Activated T-cell treated with anti-CD3 and anti-CD28 coated beads for 1 hour (primary cell): ENCODE results near the gene GATAD1.
"Not testable (repeated sequence)": the region's sequence is repeated elsewhere in the genome, so short reads cannot be mapped to it uniquely, and the experiment has no call there.

ENCODE experiments used
- DNase-seq: peaks from one replicate; pipeline ENCODE4 v3.0.0-alpha.2; 2020; ENCODE audit warnings: low read depth

GATAD1 gene

GRCh38 chr7:92436612-92437445 lies 10.5 kb upstream of the GATAD1 start:
- no peak for DNase-seq

DNA sequence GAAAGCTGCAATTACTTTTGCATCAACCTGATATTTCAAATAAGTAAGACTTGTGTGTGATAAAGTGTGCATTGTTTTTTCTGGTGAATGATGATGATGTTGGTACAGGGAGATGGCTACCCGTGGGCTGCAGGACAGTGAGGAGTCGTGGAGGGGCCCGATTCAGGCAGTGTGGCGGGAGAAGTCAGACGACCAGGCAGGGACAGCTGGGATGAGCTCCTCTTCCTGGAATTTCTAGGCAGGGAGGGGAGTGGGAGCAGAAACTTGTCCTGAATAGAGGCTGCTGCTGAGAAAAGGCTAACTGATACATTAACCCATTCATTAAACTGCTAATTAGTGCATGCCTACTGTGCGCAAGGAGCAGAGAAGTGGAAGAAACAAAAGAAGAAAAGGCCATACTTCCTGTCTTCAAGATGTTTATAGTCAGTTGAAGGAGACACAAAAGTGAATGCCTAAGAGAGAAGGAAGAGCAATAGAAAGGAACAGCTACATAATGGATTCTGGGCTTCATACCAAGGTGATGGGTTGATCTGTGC lies 9.3 kb upstream of the GATAD1 start:
- no peak for DNase-seq

DNA sequence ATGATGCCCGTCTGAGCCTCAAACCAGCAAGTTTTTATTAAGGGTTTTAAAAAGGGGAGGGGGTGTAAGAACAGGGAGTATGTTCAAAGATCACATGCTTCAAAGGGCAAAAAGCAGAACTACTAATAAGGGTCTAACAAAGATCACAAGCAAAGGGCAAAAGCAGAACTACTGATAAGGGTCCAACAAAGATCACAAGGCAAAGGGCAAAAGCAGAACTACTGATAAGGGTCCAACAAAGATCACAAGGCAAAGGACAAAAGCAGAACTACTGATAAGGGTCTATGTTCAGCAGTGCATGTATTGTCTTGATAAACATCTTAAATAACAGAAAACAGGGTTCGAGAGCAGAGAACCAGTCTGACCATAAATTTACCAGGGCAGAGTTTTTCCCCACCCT lies 4.6 kb upstream of the GATAD1 start:
- not testable (repeated sequence) for DNase-seq

DNA sequence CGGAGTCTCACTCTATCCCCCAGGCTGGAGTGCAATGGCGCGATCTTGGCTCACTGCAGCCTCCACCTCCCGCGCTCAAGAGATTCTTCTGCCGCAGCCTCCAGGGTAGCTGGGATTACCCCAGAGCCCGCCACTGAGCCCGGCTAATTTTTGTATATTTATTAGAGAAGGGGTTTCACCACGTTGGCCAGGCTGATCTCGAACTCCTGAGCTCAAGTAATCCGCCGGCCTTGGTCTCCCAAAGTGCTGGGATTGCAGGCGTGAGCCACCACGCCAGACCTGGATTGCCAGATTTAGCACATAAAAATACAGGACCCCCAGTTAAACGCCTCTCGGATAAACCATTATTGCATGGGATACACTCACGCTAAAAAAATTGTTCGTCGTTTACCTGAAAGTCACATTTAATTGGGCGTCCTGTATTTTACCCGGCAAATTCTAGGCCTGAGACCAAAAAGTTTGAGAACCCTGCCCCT lies 375 bp upstream of the GATAD1 start:
- no peak for DNase-seq

DNA sequence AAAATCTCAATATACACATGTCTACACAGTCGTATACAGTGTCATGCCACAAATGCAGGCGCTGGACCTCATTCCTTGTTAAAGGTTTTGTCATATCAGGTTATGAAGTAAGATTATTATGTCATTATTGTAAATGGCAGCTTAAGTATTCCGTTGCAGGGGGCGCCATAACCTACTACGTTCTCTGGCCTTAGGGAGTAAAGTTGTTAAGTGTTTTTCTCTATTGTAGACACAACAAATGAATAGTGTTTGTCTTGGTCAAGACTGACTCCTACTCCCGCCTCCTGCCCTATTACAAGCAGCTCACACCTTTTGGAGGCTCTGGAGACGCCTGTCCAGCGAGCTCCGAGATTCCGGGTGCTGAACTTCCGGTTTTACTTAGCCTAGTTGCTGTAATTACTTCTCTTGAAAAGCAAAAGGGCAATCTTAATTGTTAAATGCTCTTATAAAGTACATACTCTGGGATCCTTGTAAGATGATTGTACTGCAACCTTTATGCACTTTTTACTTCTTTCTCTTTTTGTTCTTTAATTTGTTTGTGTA lies 994 bp downstream of the GATAD1 start:
- peak; percentile 50 for DNase-seq

- no peak for DNase-seq
Measured at GRCh38 chr7:92451645-92452044, 4.4 kb downstream of the GATAD1 start.

- no peak for DNase-seq
Measured at GRCh38 chr7:92456236-92456635, 9.0 kb downstream of the GATAD1 start.

DNA sequence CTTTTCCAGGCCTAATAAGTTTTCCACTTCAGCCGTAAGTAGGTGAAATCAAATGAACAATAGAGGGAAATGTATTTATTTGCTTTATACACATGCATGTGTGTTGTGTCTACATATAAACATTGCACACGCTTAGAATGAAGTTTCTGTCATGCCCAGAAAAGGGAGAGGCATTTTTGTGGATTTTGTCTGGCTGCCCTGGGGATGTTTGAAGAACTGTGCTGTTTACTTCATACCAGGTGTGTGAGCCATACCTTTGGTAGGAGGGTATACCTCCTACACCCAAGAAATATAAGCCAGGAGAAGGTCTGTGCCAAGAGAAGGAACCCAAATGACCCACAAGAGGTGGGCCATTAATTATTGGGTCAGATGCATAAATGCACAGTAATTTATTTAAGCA lies 12.8 kb downstream of the GATAD1 start:
- DNase-seq, result no peak

DNA sequence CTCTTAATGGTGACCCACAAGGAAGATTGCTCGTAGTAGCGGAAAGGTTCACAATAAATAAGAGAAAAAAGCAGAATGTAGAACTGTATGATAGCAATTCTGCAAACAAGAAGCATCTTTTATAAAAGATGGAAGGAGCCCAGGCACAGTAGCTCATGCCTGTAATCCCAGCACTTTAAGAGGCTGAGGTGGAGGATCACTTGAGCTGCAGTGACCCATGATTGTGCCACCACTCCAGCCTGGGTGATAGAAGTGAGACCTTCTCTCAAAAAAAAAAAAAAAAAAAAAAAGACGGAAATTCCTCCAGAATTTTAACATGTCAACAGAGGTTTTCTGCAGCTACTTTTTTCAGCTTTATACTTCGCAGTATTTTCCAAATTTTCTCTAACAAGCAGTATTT lies 13.2 kb downstream of the GATAD1 start:
- no peak for DNase-seq

DNA sequence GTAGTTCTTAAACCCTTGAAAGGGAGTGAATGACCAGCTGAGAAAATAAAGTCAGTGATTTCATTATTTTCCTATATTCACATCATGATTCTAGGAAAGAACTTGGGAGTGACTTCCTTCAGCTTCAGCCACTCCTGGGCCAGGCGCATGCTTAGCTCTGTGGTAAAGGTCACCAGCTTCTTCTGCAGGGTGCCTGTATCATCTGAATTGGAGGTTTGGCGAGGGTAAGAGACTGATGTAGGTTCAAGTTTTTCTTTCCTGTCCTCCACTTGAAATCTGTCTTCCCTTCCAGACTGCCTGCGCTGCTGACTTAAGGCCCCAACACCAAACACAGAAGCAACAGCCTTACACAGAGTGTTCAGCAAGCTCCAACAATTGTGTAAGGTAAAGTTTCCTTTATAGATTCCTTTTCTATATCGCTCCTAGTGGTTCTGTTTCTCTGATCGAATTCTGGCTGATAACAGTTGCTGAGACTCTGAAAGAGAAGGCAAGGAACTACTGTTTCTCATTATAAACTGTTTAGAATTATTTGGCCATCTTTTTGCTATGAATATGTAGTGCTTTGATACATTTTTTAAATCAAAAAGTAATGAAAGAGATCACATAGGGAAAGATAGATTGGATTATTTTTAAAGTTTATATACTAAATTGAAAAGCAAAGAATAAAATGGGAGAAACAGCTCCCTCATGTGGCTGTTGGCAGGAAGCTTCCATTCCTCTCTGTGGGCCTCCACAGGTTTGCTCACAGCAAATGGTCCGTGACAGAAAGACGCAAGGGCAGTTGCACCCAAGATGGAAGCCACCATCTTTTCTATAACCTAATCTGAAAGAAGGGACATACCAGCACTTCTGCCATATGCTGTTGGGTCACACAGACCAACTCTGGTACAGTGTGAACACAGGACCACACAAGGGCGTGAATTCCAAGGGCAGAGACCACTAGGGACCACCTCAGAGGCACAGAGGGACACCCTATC lies 14.0 kb downstream of the GATAD1 start:
- DNase-seq, result peak; percentile 2

DNA sequence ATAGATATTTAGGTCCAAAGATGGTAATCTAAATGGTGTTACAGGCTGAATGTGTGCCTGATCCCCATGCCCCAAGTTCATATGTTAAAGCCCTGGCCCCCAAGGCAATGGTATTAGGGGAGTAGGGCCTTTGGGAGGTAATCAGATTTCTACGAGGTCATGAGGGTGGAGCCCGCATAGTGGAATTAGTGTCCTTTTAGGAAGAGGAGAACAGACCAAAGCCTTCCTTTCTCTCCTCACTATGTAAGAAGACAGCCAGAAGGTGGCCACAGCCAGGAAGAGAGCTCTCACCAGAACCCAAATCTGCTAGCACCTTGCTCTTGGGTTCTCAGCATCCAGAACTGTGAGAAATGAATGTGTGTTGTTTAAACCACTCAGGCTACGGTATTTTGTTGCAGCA lies 15.3 kb downstream of the GATAD1 start:
- no peak for DNase-seq

DNA sequence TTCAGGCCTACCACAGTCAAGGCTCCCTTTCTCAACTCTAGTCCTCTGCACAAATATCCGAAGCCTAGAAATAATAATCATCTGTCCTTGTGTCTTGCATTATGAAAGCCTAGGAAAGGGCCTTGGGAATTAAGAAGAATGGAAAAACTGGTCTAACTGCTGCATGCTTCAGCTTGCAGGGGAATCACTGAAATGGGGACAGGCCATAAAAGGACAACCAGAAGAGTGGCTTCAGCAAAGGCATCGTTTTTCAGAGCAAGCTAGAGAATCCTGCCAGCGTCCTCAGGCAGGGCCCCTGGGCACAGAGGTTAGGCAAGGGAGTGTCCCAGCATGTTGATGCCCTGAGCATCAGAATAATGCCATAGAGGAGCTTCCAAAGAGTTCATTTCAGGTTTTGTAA lies 17.2 kb downstream of the GATAD1 start:
- no peak for DNase-seq

GRCh38 chr7:92466682-92467081 lies 19.4 kb downstream of the GATAD1 start:
- no peak for DNase-seq

GRCh38 chr7:92468589-92468988 lies 21.3 kb downstream of the GATAD1 start:
- DNase-seq, result not testable (repeated sequence)

- not testable (repeated sequence) for DNase-seq
Measured at GRCh38 chr7:92473989-92474388, 26.7 kb downstream of the GATAD1 start.

DNA sequence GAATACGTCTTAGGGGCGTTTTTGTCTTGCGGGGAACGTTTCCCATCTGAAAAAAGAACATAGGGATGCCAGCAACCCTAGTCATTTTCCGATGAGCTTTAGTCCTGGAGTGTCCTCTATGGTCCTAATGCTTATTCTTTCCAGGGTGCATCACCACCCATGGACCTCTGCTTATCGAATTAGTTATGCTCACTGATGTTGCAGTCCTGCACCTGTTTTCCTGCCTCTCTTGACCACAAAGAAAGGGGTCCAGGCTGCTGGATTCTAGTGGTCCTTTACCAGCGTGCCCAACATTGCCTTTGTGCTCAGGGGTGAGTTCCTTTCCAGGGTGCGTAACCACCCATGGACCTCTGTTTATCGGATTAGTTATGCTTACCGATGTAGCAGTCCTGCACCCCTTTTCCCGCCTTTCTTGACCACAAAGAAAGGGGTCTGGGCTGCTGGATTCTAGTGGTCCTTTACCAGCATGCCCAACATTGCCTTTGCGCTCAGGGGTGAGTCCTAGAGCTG lies 28.0 kb downstream of the GATAD1 start:
- not testable (repeated sequence) for DNase-seq

GRCh38 chr7:92475851-92476590 lies 28.7 kb downstream of the GATAD1 start:
- not testable (repeated sequence) for DNase-seq

DNA sequence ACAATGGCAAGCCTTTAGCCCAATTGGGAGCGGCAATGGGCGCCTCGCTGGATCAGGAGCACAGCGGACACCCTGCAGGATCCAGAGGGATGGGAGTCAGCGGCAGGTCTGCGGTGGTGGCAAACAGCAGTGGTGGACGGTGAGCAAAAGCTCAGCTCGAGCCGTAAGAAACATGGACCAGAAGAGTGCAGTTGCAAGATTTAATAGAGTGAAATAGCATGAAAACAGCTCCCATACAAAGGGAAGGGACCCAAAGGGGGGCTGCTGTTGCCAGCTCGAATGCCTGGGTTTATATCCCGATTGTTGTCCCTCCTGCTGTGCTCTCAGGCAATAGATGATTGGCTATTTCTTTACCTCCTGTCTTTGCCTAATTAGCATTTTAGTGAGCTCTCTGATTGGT lies 30.4 kb downstream of the GATAD1 start, which contains the start of gene ERVW-1:
Gene ERVW-1, minus strand, starts transcription at position 266 of the 400 bp plus-strand sequence. CDS start 7,565 bp downstream, outside the sequence.
- not testable (repeated sequence) for DNase-seq

- no peak for DNase-seq
Measured at GRCh38 chr7:92478095-92478494, 30.8 kb downstream of the GATAD1 start.

GRCh38 chr7:92478711-92479110 lies 31.4 kb downstream of the GATAD1 start:
- DNase-seq, result no peak

DNA sequence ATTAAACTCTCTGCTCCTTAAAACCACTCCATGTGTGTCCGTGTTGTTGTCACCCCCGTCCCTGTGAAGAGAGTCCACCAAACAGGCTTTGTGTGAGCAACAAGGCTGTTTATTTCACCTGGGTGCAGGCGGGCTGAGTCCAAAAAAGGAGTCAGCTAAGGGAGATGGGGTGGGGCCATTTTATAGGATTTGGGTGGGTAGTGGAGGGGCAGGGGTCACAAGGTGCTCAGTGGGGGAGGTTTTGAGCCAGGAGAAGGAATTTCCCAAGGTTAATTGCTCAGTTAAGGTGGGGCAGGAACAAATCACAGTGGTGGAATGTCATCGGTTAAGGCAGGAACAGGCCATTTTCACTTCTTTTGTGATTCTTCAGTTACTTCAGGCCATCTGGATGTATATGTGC lies 31.9 kb downstream of the GATAD1 start:
- not testable (repeated sequence) for DNase-seq
